GM23248 (cell line): ENCODE results near the gene WDR70. TPM values are rescaled to one million over a fixed set of nuclear protein-coding genes. Genes with fewer than 3 reads are reported as not detected.
A peak's percentile ranks its signal among the peaks of the same experiment; 100 is the strongest.
"Not testable (repeated sequence)": the region's sequence is repeated elsewhere in the genome, so short reads cannot be mapped to it uniquely, and the experiment has no call there.

Experiments used
- DNase-seq: peaks from one replicate; pipeline ENCODE4 v3.0.0-alpha.2; 2015
- H2AFZ ChIP-seq: fragments of 200-600 bp; sonication (generic); 2 replicates; pipeline ENCODE4 v1.6.1; 2016; ENCODE audit warnings: antibody characterized with exemption
- H3F3A ChIP-seq: fragments of 200-600 bp; sonication (generic); 2 replicates; pipeline ENCODE4 v1.6.1; 2016; ENCODE audit warnings: mild to moderate bottlenecking, antibody characterized with exemption, mixed run types; ENCODE audit not compliant: insufficient read depth
- H3K27ac ChIP-seq: fragments of 200-600 bp; sonication (generic); 2 replicates; pipeline ENCODE4 v1.5.1; 2016; ENCODE audit warnings: mild to moderate bottlenecking
- H3K27me3 ChIP-seq: fragments of 200-600 bp; sonication (generic); replicated peaks from 2 replicates; pipeline ENCODE4 v1.6.1; 2016; ENCODE audit warnings: mild to moderate bottlenecking; ENCODE audit not compliant: insufficient read depth
- H3K36me3 ChIP-seq: fragments of 200-600 bp; sonication (generic); 2 replicates; pipeline ENCODE4 v1.6.1; 2016; ENCODE audit warnings: low read depth, mild to moderate bottlenecking
- H3K4me1 ChIP-seq: fragments of 200-600 bp; sonication (generic); 2 replicates; pipeline ENCODE4 v1.6.1; 2016; ENCODE audit warnings: mild to moderate bottlenecking; ENCODE audit not compliant: insufficient read depth
- H3K4me2 ChIP-seq: fragments of 200-600 bp; sonication (generic); one replicate; pipeline ENCODE4 v1.6.1; 2016; ENCODE audit warnings: mild to moderate bottlenecking; ENCODE audit not compliant: unreplicated experiment
- H3K4me3 ChIP-seq: fragments of 200-600 bp; sonication (generic); 2 replicates; pipeline ENCODE4 v1.5.1; 2016; ENCODE audit warnings: mild to moderate bottlenecking
- H3K79me2 ChIP-seq: fragments of 200-600 bp; sonication (generic); 2 replicates; pipeline ENCODE4 v1.6.1; 2016; ENCODE audit warnings: mild to moderate bottlenecking; ENCODE audit not compliant: insufficient read depth
- H3K9ac ChIP-seq: fragments of 200-600 bp; sonication (generic); 2 replicates; pipeline ENCODE4 v1.6.1; 2016; ENCODE audit warnings: mild to moderate bottlenecking
- H3K9me2 ChIP-seq: fragments of 200-600 bp; sonication (generic); 2 replicates; pipeline ENCODE4 v1.6.1; 2016; ENCODE audit warnings: mixed run types, mild to moderate bottlenecking, moderate library complexity; ENCODE audit not compliant: insufficient read depth
- H3K9me3 ChIP-seq: fragments of 200-600 bp; sonication (generic); one replicate; pipeline ENCODE4 v1.6.1; 2017; ENCODE audit warnings: low read depth
- H4K20me1 ChIP-seq: fragments of 200-600 bp; sonication (generic); 2 replicates; pipeline ENCODE4 v1.6.0; 2016; ENCODE audit not compliant: insufficient read depth
- EZH2 ChIP-seq: fragments of 200-600 bp; sonication (generic); IDR thresholded peaks from 2 replicates; pipeline ENCODE4 v1.6.1; 2018; ENCODE audit warnings: antibody characterized with exemption, mild to moderate bottlenecking; ENCODE audit not compliant: insufficient read depth, poor library complexity, severe bottlenecking
- EZH2phosphoT487 ChIP-seq: fragments of 200-600 bp; sonication (generic); IDR thresholded peaks from 2 replicates; pipeline ENCODE4 v1.6.1; 2018; ENCODE audit warnings: antibody characterized with exemption, moderate library complexity, mild to moderate bottlenecking, low read depth; ENCODE audit not compliant: insufficient read depth
- WGBS, 2 experiments: methylation state at CpG; one replicate each; pipeline ENCODE4 v1.1.6; 2015 to 2017; ENCODE audit warnings: low lambda C conversion rate in 2 of 2, low coverage in 1 of 2; ENCODE audit errors: missing lambda C conversion rate in 2 of 2; 5-methylcytosine and 5-hydroxymethylcytosine counted together
- in situ Hi-C: fragments of 300-500 bp; cut with MboI; formaldehyde crosslinking; loops from 2 replicates; pipeline ENCODE4 v1.15.0; 2020
- polyA plus RNA-seq: library from polyadenylated mRNA; unstranded; fragments of >200 nt; fragmentation: Nextera tagmentation; extraction: Ambion mirVana; gene quantifications from 2 replicates; pipeline ENCODE4 v1.2.1, GENCODE V29; 2016
- total RNA-seq: library from RNA; depleted of rRNA; stranded (reverse); fragments of >200 nt; shearing (Covaris generic); gene quantifications from 2 replicates; pipeline ENCODE4 v1.2.3, GENCODE V29; 2014

Gene WDR70
- total and polyA plus RNA-seq, 2 experiments from 2014 or later, result 20.8 to 24.9 TPM

- WGBS, 2 experiments, result 96 to 100% methylated on average over 2 of the region's 2 CpGs
- no peak for DNase-seq
- Histone ChIP-seq H3K9me2 (no peaks in the 10 kb centered on the region), H3K27ac (no peak overlapping the region), H3K36me3 (no peaks in the 10 kb centered on the region), H3K9ac (no peak overlapping the region), H3K79me2 (no peaks in the 10 kb centered on the region), H4K20me1 (no peaks in the 10 kb centered on the region), H3K4me2 (no peak overlapping the region), H3K27me3 (no peaks in the 10 kb centered on the region), H3K9me3 (no peaks in the 10 kb centered on the region), H3K4me3 (no peak overlapping the region), H3F3A (no peaks in the 10 kb centered on the region), H2AFZ (no peak overlapping the region), H3K4me1 (no peaks in the 10 kb centered on the region; the same call in 1 of the 2 replicates)
- TF ChIP-seq EZH2 (no peak), EZH2phosphoT487 (no peak)
- in situ Hi-C loops, result no loop called here
These were observed 227.6 kb downstream of the WDR70 start for GRCh38 chr5:37606632-37607248.

- DNase-seq, result peak; percentile 95
- H3K36me3 ChIP-seq, result no peaks in the 10 kb centered on the region
- TF ChIP-seq EZH2phosphoT487, result no peak
- TF ChIP-seq EZH2, result no peak
- H4K20me1 ChIP-seq, result no peaks in the 10 kb centered on the region
- peak overlapping the region; percentile 84 for H3K4me2 ChIP-seq
- H3K9ac ChIP-seq, result peak overlapping the region; percentile 74
- H3K79me2 ChIP-seq, result peaks cover 16% of the 10 kb centered on the region
- H3K27me3 ChIP-seq, result no peaks in the 10 kb centered on the region
- H3F3A ChIP-seq, result peaks cover 31% of the 10 kb centered on the region
- H3K4me3 ChIP-seq, result peak overlapping the region; percentile 53
- no peaks in the 10 kb centered on the region for H3K9me2 ChIP-seq
- peaks cover 34% of the 10 kb centered on the region for H3K4me1 ChIP-seq
- H3K9me3 ChIP-seq, result no peaks in the 10 kb centered on the region
- H2AFZ ChIP-seq, result peak overlapping the region; percentile 65
- WGBS, 2 experiments, result 1 to 2% methylated on average over 4 of the region's 4 CpGs
- in situ Hi-C loops, result no loop called here
- peak overlapping the region; percentile 96 for H3K27ac ChIP-seq
These were observed 236.1 kb downstream of the WDR70 start for GRCh38 chr5:37615184-37615583.

- TF ChIP-seq EZH2, result no peak
- Histone ChIP-seq H2AFZ (no peak overlapping the region), H3K36me3 (no peaks in the 10 kb centered on the region), H3F3A (peaks cover 37% of the 10 kb centered on the region), H3K9ac (no peak overlapping the region), H3K27ac (peak overlapping the region; percentile 54), H3K4me3 (no peak overlapping the region), H4K20me1 (no peaks in the 10 kb centered on the region), H3K9me2 (no peaks in the 10 kb centered on the region), H3K4me2 (peak overlapping the region; percentile 6), H3K4me1 (peaks cover 30% of the 10 kb centered on the region), H3K79me2 (peaks cover 16% of the 10 kb centered on the region), H3K27me3 (no peaks in the 10 kb centered on the region), H3K9me3 (no peaks in the 10 kb centered on the region)
- peak; percentile 78 for DNase-seq
- in situ Hi-C loops, result no loop called here
These were observed 240.2 kb downstream of the WDR70 start for GRCh38 chr5:37619353-37619752.

- WGBS, 2 experiments, result 98 to 100% methylated on average over 1 to 2 of the region's 2 CpGs
- H2AFZ ChIP-seq, H3K9ac ChIP-seq, H3K4me3 ChIP-seq, in situ Hi-C loops, H3K79me2 ChIP-seq, H3K9me2 ChIP-seq, DNase-seq, H3K27me3 ChIP-seq, H3K27ac ChIP-seq, H4K20me1 ChIP-seq, H3K36me3 ChIP-seq, H3K4me2 ChIP-seq, H3K9me3 ChIP-seq: not testable (repeated sequence)
- H3F3A ChIP-seq, result peaks cover 22% of the 10 kb centered on the region
- H3K4me1 ChIP-seq, result peaks cover 15% of the 10 kb centered on the region
These were observed 243.2 kb downstream of the WDR70 start for GRCh38 chr5:37622354-37622753.

GRCh38 chr5:37626266-37626665 is 247.1 kb downstream of the WDR70 start:
- no peak overlapping the region for H3K4me3 ChIP-seq
- peaks cover 6% of the 10 kb centered on the region; the same call in 1 of the 2 replicates for H3K79me2 ChIP-seq
- no peak overlapping the region for H2AFZ ChIP-seq
- TF ChIP-seq EZH2phosphoT487 (no peak), EZH2 (no peak)
- no peaks in the 10 kb centered on the region for H3K36me3 ChIP-seq
- no peaks in the 10 kb centered on the region for H3K4me1 ChIP-seq
- H4K20me1 ChIP-seq, result no peaks in the 10 kb centered on the region
- DNase-seq, result no peak
- no peak overlapping the region for H3K4me2 ChIP-seq
- H3K27me3 ChIP-seq, result no peaks in the 10 kb centered on the region
- 92 to 98% methylated on average over 3 of the region's 3 CpGs for WGBS, 2 experiments
- no peaks in the 10 kb centered on the region for H3F3A ChIP-seq
- H3K27ac ChIP-seq, result no peak overlapping the region
- no peaks in the 10 kb centered on the region for H3K9me2 ChIP-seq
- H3K9me3 ChIP-seq, result no peaks in the 10 kb centered on the region
- H3K9ac ChIP-seq, result no peak overlapping the region
- in situ Hi-C loops, result no loop called here
